HG03064 (cell line): ENCODE measurements around the gene SPARCL1.
"Not testable (repeated sequence)": the region's sequence is repeated elsewhere in the genome, so short reads cannot be mapped to it uniquely, and the experiment has no call there.

Experiments used
- ATAC-seq: cut with Tn5 transposase; IDR thresholded peaks from one replicate; pipeline ENCODE4 v1.9.1; 2021; ENCODE audit warnings: low read depth; ENCODE audit not compliant: unreplicated experiment

Gene SPARCL1

GRCh38 chr4:87506974-87507701, 22.0 kb downstream of the SPARCL1 start:
- no peak for ATAC-seq

- ATAC-seq = no peak
Observed at GRCh38 chr4:87505862-87506261, 23.3 kb downstream of the SPARCL1 start.

GRCh38 chr4:87502580-87503238, 26.5 kb downstream of the SPARCL1 start:
- no peak for ATAC-seq

- ATAC-seq = peak; percentile 52
Observed at GRCh38 chr4:87500092-87500462, 29.1 kb downstream of the SPARCL1 start.

GRCh38 chr4:87499403-87500091, 29.6 kb downstream of the SPARCL1 start:
- ATAC-seq = peak; percentile 74

GRCh38 chr4:87498446-87498900, 30.7 kb downstream of the SPARCL1 start:
- peak; percentile 65 for ATAC-seq

- ATAC-seq = no peak
Observed at GRCh38 chr4:87497578-87497977, 31.6 kb downstream of the SPARCL1 start.

GRCh38 chr4:87497159-87497558, 32.0 kb downstream of the SPARCL1 start:
- no peak for ATAC-seq

GRCh38 chr4:87493115-87493514, 36.1 kb downstream of the SPARCL1 start:
- ATAC-seq = no peak

- ATAC-seq = not testable (repeated sequence)
Observed at GRCh38 chr4:87491851-87492250, 37.3 kb downstream of the SPARCL1 start.

- ATAC-seq = no peak
Observed at GRCh38 chr4:87491436-87491835, 37.7 kb downstream of the SPARCL1 start.

GRCh38 chr4:87490664-87491369, 38.4 kb downstream of the SPARCL1 start:
- ATAC-seq = no peak

- no peak for ATAC-seq
Observed at GRCh38 chr4:87489678-87490077, 39.5 kb downstream of the SPARCL1 start.

GRCh38 chr4:87488666-87489065, 40.5 kb downstream of the SPARCL1 start:
- not testable (repeated sequence) for ATAC-seq

- not testable (repeated sequence) for ATAC-seq
Observed at GRCh38 chr4:87483247-87483646, 45.9 kb downstream of the SPARCL1 start.

GRCh38 chr4:87481377-87481776, 47.8 kb downstream of the SPARCL1 start:
- no peak for ATAC-seq

- ATAC-seq = no peak
Observed at GRCh38 chr4:87478732-87479250, 50.4 kb downstream of the SPARCL1 start.

GRCh38 chr4:87476934-87477333, 52.2 kb downstream of the SPARCL1 start:
- no peak for ATAC-seq

- ATAC-seq = no peak
Observed at GRCh38 chr4:87469390-87469789, 59.8 kb downstream of the SPARCL1 start.

GRCh38 chr4:87465739-87466366, 63.3 kb downstream of the SPARCL1 start:
- no peak for ATAC-seq
